Measurements from ENCODE around the gene KAZN. TPM values are rescaled to one million over a fixed set of nuclear protein-coding genes. Genes with fewer than 3 reads are reported as not detected.

KAZN gene
- total RNA-seq, 4 donors from 2014 or later = 9.2 to 30.6 (median 21.2) TPM

GRCh38 chr1:14712136-14712535 is 113.7 kb downstream of the KAZN start:
- ATAC-seq (ENCODE audit: low FRiP score) (no peak), DNase-seq (ENCODE audit: low spot score) (no peak)
- no peak for TF ChIP-seq CTCF (IDR thresholded peaks at IDR 0.05)

GRCh38 chr1:14713077-14713476 is 114.6 kb downstream of the KAZN start:
- TF ChIP-seq CTCF (IDR thresholded peaks at IDR 0.05) = no peak
- ATAC-seq (ENCODE audit: low FRiP score) = no peak
- no peak for DNase-seq (ENCODE audit: low spot score)

- TF ChIP-seq CTCF (IDR thresholded peaks at IDR 0.05) = no peak
- ATAC-seq (ENCODE audit: low FRiP score) (no peak), DNase-seq (ENCODE audit: low spot score) (no peak)
Measured at GRCh38 chr1:14715266-14715665, 116.8 kb downstream of the KAZN start.

- TF ChIP-seq CTCF (IDR thresholded peaks at IDR 0.05) = no peak
- DNase-seq (ENCODE audit: low spot score) (no peak), ATAC-seq (ENCODE audit: low FRiP score) (no peak)
Measured at GRCh38 chr1:14715802-14716201, 117.3 kb downstream of the KAZN start.

GRCh38 chr1:14716474-14716873 is 118.0 kb downstream of the KAZN start:
- TF ChIP-seq CTCF (IDR thresholded peaks at IDR 0.05) = no peak
- DNase-seq (ENCODE audit: low spot score) (no peak), ATAC-seq (ENCODE audit: low FRiP score) (no peak)

GRCh38 chr1:14718476-14718875 is 120.0 kb downstream of the KAZN start:
- no peak for ATAC-seq (ENCODE audit: low FRiP score)
- no peak for TF ChIP-seq CTCF (IDR thresholded peaks at IDR 0.05)

GRCh38 chr1:14723401-14723800 is 124.9 kb downstream of the KAZN start:
- ATAC-seq (ENCODE audit: low FRiP score) (no peak), DNase-seq (ENCODE audit: low spot score) (no peak)
- no peak for TF ChIP-seq CTCF (IDR thresholded peaks at IDR 0.05)

More at GRCh38 chr1:14718476-14718875, 120.0 kb downstream of the KAZN start:
- no peak for DNase-seq (ENCODE audit: low spot score)

Measured in omental fat pad (tissue), 4 donors.